ENCODE measurements around the gene USP2.

USP2 gene

DNA sequence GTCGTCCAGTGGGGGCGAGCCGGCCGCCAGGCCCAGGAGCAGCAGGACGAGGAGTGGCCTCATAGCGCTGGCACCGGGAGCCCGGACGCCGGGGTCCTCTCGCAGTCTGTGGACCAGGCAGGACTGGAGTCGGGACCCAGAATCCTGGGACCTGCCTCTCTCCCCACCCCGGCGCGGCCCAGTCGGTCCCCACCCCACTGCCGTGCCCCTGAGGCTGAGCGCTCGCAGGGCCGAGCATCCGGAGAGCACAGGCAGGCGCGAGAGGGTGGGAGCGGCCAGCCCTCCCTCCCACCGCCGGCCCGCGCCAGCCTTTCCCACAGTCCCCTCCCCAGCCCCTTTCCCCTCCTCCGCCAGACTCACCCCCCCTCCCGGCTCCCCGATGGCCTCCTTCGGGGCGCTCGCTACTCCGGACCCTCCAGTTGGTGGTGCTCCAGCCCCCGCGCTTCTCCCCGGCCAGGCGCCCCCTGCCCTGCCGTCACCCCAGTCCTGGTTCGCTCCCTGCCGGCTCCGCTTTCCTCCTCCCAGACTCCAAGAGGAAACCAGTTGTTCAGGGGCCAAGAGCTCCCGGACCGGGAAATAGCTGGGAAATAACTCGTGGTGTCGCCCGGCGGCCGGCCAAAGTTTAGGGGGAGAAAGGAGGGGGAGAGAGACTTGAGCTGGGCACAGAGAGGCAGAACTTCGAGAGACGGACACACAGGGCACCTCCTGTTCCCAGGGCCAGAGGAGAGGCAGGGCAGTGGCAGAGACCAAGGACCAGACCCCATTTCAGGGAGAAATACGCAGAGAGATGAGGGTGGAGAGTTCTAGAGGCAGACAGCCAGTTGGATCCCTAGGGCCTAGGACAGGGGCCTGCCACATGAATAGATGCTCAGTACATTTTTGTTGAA is 40.9 kb downstream of the USP2 start, which contains the start of gene C1QTNF5:
C1QTNF5 (minus strand) TSS at position 549 of the 887 bp plus-strand sequence; CDS start at position 63, 486 bp downstream.
- no peak for DNase-seq

DNA sequence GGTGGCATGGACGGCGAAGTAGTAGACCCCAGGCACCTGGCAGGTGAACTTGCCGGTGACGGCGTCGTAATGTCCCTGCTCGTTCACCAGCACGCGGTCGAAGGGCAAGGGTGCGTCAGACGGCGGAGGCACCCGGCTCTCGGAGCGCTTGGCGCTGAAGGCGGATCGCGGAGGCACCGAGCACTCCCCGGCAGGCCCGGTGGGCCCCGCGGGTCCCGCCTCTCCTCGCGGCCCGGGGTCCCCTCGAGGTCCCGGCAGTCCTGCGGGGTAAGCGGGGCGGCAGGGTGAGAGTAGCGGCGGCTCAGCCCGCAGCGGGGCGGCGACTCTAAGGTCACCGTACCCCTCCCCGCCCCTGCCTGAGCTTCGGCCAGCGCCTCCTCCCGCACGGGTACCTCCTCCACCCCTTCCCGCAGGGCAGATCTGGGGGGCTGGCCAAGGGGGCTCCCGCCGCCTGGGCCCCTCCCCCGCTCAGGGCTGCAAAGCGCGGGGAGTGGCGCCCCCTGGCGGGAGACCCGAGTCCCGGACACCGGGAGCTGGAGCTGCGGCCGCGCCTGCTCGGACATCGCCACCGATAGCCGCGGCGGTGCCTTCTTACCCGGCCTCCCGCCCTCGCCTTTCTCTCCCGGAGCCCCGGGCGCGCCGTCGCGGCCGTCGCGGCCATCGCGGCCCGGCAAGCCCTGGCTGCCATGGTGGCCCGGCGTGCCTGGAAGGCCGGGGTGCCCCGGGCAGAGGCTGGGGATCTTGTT is 41.7 kb downstream of the USP2 start:
- DNase-seq: no peak

DNA sequence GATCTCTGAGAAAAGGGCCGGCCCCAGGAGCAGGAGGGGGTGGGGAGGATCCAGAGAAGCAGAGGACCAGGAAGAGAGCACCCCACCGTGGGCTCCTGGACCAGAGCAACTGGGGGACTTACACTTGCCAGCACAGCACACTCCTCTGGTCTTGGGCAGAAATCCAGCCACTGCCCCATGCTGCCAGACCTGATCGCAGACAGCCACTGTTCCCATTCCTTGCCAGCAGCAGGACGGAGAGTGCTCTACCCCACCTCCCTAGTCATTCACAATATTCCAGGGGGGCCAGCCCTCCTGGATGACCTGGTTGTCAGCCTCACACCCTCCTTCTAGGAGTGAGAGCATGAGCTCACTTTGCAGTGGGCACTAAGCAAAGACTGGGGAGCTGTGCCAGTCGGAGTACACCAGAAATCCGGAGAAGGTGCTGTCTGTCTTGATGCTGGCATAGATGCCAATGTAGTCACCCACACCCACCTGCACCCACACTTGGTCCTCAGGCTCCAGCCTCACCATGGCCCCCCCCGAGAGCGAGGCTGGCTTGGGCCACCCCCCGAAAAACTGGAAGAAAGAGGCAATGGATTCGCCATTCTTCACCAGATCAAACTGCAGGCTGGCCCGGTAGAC is 42.4 kb downstream of the USP2 start:
- DNase-seq: no peak

DNA sequence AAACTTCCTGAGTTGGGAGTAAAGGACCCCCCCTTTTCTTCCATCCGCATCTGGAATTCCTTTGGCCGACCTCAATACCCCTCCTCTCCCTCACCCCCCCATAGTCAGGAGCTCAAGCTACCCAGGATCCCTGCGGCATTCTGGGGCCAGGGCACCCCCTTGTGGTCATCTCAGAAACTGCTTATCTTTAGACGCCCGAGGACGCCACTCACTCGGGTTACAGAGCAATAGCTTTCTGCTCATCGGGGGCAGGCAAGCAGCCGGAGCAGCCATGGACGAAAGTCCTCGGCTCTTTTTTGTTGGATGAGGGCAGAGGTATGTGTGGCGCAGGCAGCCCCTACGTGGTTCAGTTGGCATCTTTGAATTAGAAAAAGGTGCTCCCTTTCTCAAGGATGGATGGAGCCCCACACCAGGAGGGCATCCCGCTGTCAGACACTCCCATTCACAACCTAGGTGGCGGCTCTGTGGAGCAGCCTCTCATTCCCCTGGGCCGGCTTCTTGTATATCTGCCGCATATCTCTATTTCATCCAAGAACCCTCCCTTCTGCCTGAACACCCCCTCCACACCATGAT is 43.1 kb downstream of the USP2 start:
- DNase-seq: peak; percentile 46

DNA sequence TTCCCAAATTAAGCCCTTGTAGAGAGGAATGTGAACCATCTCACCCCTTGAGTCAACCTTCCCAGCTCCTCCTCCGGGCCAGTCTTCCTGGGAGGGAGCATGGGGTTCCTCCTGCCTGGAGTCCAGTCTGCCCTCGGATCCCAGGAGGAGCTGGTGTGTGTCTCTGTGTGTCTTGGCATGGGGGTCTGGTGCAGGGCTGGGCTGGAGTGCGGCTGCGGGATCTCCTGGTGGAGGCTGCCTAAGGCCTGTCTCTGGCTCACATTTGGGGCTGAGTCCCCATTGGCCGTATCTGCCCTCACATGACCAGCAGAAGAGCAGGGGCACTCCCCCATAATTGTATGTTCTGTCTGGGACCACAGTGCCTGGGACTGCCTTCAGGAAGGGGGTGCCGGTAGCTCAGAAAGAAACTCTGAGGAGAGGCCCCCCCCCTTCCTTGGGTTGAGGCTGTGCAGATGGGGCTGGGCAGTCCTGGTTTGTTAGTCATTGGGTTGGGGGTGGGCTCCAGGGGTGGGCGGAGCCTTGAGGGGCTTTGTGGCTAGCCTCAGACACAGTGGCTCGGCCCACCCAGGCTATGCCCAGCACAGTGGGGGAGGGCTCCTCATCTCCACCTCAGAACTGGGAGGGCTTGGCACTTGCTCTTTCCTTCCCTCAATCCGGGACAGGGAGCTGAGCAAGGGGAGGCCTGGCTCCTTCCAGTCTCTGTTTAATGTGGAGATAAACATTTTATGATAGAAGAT is 43.7 kb downstream of the USP2 start:
- DNase-seq: no peak

DNA sequence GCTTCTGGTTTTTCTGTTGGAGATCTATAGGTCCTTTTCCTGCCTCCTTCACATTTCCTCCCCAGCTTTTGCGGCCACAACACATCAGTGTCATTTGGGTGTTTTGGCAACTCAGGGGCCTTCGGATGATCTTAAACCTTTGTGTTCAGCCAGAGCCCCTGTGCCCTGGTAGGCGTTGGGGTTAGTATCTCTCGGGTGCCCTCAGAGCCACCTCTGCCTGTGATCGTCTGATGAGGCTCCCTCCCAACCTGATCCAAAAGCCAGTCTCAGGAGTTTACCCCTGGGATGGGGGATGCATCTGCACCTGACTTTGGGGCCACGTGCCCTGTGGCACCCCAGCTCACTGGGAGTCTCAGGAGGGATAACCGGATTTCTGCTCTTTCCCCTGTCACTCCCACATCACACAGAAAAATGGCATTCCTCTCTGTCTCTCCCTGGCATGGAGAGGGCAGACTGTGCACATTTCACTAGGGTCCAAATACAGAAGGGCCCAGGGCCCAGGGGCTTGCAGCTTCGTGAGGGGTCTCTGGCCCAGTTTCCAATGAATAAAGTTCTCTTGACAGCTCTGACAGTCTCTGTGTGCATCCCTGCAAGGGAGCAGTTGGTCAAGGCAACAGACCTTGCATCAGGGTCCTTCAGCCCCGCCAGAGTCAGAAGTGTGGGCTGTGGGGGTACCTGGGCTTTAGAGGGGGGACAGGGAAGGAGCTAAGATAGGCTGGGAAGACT is 44.6 kb downstream of the USP2 start:
- no peak for DNase-seq

DNA sequence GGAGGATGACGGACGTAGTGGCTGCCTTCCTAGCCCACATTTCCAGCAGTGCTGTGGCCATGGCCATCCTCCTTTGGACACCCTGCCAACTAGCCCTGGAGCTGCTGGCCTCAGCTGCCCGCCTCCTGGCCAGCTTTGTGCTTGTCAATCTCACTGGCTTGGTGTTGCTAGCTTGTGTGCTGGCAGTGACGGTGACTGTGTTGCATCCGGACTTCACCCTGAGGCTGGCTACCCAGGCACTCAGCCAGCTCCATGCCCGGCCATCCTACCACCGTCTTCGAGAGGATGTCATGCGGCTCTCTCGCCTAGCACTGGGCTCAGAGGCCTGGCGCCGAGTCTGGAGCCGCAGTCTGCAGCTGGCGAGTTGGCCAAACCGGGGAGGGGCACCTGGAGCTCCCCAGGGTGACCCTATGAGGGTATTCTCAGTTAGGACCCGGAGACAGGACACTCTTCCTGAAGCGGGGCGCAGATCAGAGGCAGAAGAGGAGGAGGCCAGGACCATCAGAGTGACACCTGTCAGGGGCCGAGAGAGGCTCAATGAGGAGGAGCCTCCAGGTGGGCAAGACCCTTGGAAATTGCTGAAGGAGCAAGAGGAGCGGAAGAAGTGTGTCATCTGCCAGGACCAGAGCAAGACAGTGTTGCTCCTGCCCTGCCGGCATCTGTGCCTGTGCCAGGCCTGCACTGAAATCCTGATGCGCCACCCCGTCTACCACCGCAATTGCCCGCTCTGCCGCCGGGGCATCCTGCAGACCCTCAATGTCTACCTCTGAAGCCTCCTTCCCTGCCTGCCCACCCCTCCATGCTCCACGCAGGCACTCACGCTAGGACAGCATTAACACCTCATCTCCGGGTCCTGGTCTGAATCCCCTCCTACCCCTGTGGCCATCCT is 45.6 kb downstream of the USP2 start:
- DNase-seq: no peak

DNA sequence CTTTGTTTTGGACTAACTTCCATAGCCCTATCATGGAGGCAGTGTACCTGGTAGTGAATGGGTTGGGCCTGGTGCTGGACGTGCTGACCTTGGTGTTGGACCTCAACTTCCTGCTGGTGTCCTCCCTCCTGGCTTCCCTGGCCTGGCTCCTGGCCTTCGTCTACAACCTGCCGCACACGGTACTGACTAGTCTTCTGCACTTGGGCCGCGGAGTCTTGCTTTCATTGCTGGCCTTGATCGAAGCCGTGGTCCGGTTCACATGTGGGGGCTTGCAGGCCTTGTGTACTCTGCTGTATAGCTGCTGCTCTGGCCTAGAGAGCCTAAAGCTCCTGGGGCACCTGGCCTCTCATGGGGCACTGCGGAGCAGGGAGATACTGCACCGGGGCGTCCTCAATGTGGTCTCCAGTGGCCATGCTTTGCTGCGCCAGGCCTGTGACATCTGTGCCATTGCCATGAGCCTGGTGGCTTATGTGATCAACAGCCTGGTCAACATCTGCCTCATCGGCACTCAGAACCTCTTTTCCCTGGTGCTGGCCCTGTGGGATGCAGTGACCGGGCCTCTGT is 46.3 kb downstream of the USP2 start:
- no peak for DNase-seq

DNA sequence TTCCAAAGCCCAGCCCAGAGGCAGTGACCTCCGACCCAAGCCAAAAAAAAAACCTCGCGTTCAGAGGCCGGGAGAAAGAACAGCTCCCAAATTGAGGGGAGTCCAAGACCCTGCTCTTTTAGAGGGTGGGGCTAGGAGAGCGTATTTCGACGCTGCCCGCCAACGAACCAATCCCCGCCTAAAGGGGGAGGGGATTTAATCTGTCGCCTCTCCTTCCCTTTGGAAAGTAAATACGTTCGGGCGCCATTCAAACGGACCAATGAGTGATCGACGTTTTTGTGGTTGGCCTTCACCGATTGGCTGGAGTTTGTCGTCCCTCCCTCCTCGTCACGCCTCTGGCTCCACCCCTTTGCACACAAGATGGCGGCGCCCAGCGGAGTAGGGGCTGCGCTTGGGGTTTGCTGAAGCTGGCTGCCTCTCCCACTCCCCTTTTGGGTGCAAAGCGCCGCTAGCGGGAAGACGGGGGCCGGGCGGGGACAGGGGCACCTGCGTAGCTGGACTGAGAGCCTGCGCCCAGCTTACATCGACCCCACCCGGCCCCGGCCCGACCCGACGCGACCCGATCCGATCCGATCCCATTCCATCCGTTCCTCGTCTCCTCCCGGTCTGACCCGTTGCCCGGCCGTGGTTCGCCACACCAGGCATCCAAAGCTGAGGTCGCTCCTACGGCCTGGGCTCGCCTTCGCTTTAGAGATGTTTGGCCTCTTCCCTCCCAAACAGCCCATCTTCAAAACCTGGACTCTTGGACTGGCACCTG is 47.1 kb downstream of the USP2 start, which contains the start of gene RNF26:
RNF26 (plus strand) TSS at position 354 of the 757 bp plus-strand sequence. CDS start 596 bp downstream, outside the sequence.
- DNase-seq: peak; percentile 93

DNA sequence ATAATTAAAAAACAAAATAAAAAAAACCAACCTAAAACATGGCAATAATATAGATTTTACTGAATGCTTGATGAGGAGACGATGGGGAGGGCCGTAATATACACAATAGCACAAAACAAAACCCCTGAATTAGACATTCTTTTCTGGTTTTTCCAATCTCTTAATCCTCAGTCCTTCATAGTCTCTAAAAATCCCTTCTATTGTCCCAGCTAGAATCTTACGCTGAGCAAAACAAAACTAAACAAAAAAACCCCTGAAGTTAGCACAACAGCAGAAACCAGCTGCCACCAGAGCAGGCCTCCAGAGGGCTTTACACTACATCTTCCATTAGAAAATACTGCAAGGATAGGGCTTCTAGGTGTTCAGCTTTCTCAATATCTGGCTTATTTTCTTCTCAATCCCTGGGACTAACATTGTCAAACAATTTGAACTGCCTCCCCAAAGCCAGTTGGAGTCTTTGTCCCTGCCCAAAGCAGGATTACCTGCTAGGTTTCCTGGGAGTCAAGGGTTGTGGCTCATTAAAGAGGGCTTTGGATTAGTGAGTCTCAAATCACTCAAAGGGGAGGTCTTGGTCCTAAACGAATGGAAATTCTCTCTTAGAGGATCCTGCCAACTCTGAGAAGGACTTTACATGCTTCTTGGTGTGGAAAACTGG is 49.3 kb downstream of the USP2 start:
- DNase-seq: no peak

DNA sequence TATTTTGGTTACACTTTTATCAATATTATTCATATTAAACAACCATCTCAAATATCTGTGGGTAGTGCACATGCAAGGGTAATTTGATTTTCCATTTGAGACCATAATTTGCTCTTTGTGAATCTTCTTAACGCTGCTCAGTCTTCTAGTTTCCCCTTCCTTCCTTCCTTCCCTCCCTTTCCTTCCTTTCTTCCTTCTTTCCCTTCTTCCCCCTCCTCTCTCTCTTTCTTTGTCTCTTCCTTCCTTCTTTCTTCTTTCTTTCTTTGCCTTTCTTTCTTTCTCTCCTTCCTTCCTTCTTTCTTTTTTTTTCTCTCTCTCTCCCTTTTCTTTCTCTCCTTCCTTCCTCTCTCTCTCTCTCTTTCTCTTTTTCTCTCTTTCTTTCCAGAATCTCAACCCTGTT is 51.3 kb downstream of the USP2 start:
- DNase-seq: no peak

DNA sequence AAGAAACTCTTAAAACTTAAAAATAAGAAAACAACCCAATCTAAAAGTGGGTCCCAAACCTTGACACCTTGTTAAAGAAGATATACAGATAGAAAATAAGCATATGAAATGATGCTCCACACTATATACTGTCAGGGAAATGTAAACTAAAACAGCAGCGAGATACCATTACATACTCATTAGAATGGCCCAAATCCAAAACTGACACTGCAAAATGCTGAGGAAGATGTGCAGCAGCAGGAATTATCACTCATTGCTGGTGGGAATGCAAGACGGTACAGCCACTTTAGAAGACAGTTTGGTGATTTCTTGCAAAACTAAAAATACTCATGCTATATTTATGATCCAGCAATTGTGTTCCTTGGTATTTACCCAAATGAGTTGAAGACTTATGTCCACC is 52.2 kb downstream of the USP2 start:
- DNase-seq: no peak

DNA sequence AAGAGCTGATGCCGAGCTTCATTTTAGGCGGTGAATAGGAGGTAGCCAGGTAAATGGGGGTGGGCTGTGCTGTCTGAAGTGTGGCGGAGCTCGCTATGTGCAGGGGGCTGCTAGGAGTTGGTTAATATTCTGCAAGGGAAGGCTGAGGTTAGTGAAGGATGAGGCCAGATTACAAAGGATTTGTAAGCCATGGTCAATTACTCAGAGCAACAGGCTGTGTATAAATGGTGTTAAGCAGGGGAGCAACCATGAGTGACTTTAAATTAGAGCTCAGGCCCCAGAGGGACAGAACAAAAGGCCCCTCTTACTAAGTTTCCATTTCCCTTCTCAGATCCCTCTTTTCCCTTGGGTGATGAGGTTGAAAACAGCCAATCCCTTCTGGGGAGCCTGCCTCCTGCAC is 57.3 kb downstream of the USP2 start:
- DNase-seq: no peak

DNA sequence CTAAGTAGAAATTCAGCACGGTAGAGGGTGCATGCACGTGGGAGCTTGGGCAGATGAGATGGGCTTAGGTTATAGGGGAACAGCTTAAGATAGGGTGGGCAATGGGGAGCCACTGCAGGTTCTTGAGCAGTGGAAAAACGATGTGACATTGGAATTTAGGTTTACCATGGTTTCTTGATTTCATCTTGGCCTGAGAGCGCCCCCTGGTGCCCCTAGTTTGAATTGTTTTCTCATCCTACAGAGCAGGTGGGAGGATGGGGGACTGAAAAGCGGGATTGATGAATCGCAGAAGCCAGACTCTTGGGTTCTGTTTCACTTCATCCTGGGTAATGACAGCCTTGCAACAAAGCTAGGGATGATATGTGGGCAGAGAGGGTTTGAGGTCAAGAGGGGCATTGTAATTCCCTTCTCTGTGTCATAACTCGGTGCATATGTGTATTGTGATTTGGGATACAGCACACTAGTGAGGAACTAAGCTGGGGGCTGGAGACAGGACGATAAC is 57.9 kb downstream of the USP2 start:
- peak; percentile 59 for DNase-seq

DNA sequence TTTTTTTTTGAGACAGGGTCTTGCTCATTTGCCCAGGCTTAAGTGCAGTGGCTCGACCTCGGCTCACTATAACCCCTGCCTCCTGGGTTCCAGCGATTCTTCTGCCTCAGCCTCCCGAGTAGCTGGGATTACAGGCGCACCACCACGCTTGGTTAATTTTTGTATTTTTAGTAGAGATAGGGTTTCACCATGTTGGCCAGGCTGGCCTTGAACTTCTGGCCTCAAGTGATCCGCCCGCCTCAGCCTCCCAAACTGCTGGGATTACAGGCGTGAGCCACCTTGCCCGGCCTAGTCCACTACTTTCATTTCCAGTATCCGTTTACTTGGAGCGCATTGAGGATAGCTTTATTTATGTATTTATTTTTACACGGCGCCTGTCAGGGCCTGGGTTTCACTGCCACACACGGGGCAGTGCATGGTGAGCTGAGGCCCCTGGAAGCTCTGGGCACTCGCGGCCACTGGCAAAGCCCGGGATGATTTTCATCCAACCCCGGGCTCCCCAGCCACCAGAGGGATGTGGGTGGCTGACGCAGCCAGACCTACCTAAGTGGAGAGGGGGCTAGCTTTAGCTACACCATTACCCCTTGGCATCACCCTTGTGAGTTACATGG is 58.5 kb downstream of the USP2 start:
- DNase-seq: no peak

DNA sequence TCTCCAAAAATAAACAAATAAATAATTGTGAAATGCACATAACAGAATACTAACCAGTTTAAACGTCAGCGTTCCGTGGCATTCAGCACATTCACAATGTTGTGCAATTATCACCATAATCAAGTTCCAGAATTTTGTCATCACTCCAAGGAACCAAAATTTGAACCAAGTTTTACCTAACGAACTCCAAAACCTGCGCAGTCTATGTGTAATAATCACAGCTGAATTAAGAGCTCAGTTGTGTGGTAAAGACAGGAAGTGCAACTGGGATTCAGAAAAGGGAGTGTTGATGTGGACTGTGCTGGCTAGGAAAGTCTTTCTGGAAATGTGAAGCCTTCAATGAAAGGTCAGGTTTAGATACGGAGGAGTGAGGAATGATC is 59.1 kb downstream of the USP2 start:
- DNase-seq: no peak

DNA sequence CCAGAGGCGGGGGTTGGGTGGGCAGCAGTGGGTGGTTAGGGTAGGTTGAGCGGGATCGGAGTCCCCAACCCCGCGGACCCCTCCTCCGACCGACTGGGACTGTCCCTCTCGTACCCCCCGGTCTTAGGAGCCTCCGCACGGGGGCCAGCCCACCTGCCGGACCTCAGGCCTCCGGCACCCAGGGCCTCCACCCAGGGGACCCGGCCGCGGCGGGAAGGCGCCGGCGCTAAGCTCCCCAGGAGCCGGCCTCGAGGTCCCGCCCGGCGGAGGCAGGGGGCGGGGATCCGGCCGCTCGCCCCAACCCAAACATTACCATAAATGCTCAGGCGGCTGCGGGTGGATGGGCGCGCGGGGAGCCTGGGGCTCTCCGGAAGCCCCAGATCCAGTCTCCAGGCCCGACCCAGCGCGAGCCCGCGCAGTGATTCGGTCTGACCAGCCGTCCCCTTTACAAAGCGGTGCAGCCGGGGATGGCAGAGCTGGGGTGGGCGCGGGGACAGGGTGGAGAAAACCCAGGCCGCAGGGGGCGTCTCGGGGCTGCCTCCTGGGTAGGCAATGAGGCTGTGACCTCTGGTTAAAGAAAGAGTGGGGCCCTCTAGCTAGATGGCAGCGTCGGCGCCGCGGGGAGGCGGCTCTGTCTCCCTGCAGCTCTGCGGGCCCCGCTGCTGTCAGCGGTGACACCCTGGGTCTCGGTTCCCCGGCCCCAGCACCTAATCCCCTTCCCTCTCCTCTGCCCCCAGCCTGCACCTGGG is 60.5 kb downstream of the USP2 start:
- peak; percentile 45 for DNase-seq
